ENCODE results near the gene P2RY6. TPM values are rescaled to one million over a fixed set of nuclear protein-coding genes. Genes with fewer than 3 reads are reported as not detected.

P2RY6 gene
- total and polyA plus RNA-seq, 2 of the 8 experiments (the other 6 are each of a cell fraction or from before 2014, with no cell fraction given): 0.15 TPM; not detected in 1

- TF ChIP-seq CHD1 (IDR thresholded peaks at IDR 0.05; ENCODE audit: low read depth, low read length) (no peak), KDM1A (IDR thresholded peaks at IDR 0.05; ENCODE audit: borderline replicate concordance, low read length) (no peak)
These were observed 6.8 kb upstream of the P2RY6 start (continued) for GRCh38 chr11:73265278-73265810.

Measured in H1 (cell line).